ENCODE measurements around the gene PLEK2.
"Not testable (repeated sequence)": the region's sequence is repeated elsewhere in the genome, so short reads cannot be mapped to it uniquely, and the experiment has no call there.

PLEK2 gene

GRCh38 chr14:67411820-67412421, at the start of gene PLEK2:
TSS of gene PLEK2 (minus strand) at chr14:67412165. CDS start at chr14:67412059, 106 bp downstream.
- DNase-seq (ENCODE audit: low read depth) = no peak

GRCh38 chr14:67461341-67461985, 49.5 kb upstream of the PLEK2 start:
- no peak for DNase-seq (ENCODE audit: low read depth)

GRCh38 chr14:67459336-67459735, 47.4 kb upstream of the PLEK2 start:
- DNase-seq (ENCODE audit: low read depth) = no peak

- no peak for DNase-seq (ENCODE audit: low read depth)
These were observed 45.8 kb upstream of the PLEK2 start for GRCh38 chr14:67457782-67458181.

GRCh38 chr14:67456732-67457131, 44.8 kb upstream of the PLEK2 start:
- DNase-seq (ENCODE audit: low read depth) = no peak

GRCh38 chr14:67453575-67454300, 41.8 kb upstream of the PLEK2 start:
- DNase-seq (ENCODE audit: low read depth) = no peak

- DNase-seq (ENCODE audit: low read depth) = not testable (repeated sequence)
These were observed 39.7 kb upstream of the PLEK2 start for GRCh38 chr14:67451667-67452066.

GRCh38 chr14:67449096-67449495, 37.1 kb upstream of the PLEK2 start:
- no peak for DNase-seq (ENCODE audit: low read depth)

- DNase-seq (ENCODE audit: low read depth) = no peak
These were observed 35.0 kb upstream of the PLEK2 start for GRCh38 chr14:67447033-67447381.

- DNase-seq (ENCODE audit: low read depth) = no peak
These were observed 34.5 kb upstream of the PLEK2 start for GRCh38 chr14:67446371-67447032.

GRCh38 chr14:67444395-67444794, 32.4 kb upstream of the PLEK2 start:
- DNase-seq (ENCODE audit: low read depth) = no peak

- DNase-seq (ENCODE audit: low read depth) = no peak
These were observed 30.4 kb upstream of the PLEK2 start for GRCh38 chr14:67442139-67442906.

GRCh38 chr14:67441672-67442071, 29.7 kb upstream of the PLEK2 start:
- no peak for DNase-seq (ENCODE audit: low read depth)

GRCh38 chr14:67441256-67441655, 29.3 kb upstream of the PLEK2 start:
- no peak for DNase-seq (ENCODE audit: low read depth)

GRCh38 chr14:67440513-67440912, 28.5 kb upstream of the PLEK2 start:
- no peak for DNase-seq (ENCODE audit: low read depth)

- no peak for DNase-seq (ENCODE audit: low read depth)
These were observed 27.0 kb upstream of the PLEK2 start for GRCh38 chr14:67438969-67439368.

- no peak for DNase-seq (ENCODE audit: low read depth)
These were observed 24.3 kb upstream of the PLEK2 start for GRCh38 chr14:67436006-67436866.

GRCh38 chr14:67435603-67436002, 23.6 kb upstream of the PLEK2 start:
- DNase-seq (ENCODE audit: low read depth) = no peak

GRCh38 chr14:67432050-67432564, 20.1 kb upstream of the PLEK2 start:
- DNase-seq (ENCODE audit: low read depth) = no peak

- no peak for DNase-seq (ENCODE audit: low read depth)
These were observed 17.7 kb upstream of the PLEK2 start for GRCh38 chr14:67429510-67430205.
